IPS-11a (cell line): ENCODE results near the gene CATSPERD.

Experiments
- H3K4me3 ChIP-seq: one replicate; pipeline ENCODE4 v1.5.1; 2013; ENCODE audit warnings: low read depth, low read length, control low read depth

Gene CATSPERD

DNA sequence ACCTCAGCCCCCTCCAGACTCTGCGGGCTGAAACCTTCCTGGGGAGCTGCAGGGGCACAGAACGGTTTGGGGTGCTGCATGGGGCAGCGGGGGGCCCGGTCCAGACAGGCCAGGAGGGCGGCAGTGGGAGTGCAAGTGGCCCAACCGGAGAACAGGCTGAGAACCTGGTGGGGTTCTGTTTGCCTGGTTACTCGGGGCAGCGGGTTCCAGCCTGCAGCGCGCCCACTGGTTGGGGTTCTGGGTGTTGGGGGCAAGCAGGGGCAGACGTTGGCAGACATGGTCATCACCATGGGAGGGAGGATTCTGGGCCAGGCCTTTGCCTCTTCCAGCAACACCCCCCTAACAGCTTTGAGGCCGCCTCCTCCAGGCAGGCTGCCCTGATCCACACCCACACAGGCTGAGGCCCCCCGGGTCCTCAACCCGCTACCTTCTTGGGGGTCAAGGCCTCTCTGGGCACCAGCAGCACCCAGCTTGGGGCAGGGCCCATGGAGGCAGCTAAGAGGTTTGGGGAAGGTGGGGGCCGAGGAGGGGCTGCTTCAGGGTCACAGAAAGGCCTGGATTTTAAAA is 64.2 kb downstream of the CATSPERD start, which contains the start of gene PRR22:
PRR22 (minus strand) TSS at position 166 of the 567 bp plus-strand sequence; CDS start at position 80, 86 bp downstream.
- H3K4me3 ChIP-seq = no peak within 1 kb of the TSS

DNA sequence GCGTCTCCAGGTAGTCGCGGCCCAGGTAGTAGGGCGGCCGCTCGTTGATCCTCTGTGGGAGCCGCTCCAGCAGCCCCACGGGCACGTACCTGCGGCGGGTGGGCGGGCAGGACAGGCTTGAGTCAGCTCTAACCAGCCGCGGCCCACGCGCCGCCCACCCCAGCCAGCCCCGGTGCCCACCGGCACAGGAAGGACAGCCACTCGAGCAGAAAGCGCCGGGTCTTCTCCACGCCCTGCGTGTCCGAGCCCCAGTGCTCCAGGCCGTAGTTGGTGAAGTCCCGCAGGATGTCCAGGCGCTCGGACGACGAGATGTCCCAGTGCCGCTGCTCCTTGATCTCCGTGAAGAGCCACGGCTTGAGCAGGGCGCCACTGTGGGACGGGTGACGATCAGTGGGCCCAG is 65.0 kb downstream of the CATSPERD start:
- H3K4me3 ChIP-seq = no peak overlapping the region

DNA sequence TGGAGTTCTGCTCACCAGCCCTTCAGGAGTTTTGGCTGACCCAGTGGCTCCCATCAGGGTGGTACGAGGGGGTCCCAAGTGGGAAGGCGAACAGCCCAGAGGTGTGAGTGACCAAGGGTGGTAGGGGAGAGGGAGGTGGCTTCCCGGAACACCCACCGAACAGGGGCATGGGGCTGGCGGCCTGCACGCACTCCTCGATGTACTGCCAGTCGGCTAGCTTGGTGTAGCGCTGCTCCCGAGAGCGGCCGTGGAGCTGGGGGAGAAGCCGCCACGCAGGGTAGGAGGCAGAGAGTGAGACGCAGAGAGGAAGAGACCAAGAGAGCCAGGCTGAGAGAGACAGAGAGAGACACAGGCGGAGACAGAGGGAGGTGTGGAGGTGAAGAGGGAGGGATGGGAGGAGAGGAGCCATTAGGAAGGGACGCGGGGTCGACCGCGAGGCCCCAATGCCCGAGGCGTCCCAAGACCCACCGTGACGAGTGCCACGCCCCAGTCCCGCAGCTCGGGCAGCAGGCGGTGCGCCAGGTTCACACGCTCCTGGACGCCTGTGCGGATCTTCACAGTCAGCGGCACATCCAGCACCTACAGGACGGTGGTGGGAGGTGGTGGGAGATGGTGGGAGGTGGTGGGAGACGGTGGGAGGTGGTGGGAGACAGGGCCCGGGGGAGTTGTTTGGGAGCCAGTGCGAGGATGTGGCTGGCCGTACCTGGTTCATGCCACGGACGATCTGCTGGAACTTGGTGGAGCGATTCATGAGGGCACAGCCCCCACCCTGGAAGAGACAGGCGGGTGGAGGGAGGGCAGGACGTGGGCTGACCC is 66.4 kb downstream of the CATSPERD start:
- H3K4me3 ChIP-seq = no peak overlapping the region

DNA sequence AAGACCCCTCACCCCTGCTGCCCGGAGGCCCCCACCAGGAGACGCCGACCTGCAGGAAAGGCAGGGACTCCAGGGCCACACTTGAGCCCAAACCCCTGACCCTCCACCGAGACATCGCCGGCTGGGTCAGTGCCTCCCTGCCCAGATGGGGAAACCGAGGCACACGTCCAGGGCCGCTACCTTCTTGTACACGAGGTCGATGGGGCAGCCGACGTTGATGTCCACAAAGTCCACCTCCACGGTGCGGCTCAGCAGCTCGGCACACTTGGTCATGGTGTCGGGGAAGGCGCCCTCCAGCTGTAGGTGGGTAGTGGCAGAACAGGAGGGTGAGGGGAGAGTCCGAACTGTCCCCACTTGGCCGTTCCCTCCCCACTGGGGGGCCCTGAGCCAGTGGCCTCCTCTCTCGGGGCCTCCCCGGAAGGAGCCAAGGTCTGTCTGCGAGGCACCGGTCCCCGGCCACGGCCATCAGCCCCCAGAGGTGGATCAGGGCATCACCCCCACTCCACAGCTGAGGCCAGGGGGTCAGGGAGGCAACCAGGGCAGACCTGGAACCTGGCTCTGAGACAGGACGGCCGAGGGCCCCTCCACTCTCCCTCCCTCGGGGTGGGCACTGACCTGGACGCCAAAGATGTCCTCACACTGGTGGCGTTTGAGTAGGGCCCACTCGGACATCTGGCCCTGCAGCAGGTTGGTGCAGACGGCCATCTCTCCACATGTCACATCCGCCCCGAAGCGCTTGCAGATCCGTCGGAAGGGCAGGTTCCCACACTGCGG is 67.2 kb downstream of the CATSPERD start:
- H3K4me3 ChIP-seq = no peak overlapping the region

DNA sequence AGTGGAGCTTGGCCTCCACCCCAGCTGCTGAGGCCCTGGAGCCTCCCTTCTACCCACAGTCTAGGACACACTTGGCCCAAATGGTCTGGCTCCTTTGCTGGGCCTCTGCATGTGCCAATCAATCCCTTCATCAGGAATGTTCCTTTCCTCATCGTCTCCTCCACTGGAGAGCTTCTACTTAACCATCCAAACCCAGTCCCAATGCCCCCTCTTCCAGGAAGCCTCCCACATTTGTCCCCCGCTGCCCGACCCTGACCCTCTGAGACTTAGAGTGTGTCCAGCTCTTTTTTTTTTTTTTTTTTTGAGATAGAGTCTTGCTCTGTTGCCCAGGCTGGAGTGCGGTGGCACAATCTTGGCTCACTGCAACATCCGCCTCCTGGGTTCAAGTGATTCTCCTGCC is 68.0 kb downstream of the CATSPERD start:
- no peak overlapping the region for H3K4me3 ChIP-seq

DNA sequence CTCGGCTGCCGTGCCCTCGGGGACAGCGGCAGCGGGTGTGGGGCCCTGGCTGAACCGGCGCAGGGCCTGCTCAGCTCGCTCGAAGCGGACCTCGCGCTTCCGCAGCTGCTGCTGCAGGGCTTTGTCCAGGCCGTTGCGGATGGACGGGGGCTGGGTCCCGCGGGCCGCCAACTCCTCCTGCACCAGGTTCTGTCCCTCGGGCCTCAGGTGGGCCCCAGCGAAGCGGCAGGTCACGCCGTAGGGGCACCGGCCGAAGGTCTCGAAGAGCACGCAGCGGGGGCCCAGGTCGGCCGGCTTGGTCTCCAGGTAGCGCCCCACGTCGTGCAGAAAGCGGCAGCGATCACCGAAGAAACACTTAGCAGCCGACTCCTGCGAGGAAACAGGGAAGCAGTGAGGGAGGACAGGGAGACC is 68.9 kb downstream of the CATSPERD start:
- H3K4me3 ChIP-seq = no peak overlapping the region

DNA sequence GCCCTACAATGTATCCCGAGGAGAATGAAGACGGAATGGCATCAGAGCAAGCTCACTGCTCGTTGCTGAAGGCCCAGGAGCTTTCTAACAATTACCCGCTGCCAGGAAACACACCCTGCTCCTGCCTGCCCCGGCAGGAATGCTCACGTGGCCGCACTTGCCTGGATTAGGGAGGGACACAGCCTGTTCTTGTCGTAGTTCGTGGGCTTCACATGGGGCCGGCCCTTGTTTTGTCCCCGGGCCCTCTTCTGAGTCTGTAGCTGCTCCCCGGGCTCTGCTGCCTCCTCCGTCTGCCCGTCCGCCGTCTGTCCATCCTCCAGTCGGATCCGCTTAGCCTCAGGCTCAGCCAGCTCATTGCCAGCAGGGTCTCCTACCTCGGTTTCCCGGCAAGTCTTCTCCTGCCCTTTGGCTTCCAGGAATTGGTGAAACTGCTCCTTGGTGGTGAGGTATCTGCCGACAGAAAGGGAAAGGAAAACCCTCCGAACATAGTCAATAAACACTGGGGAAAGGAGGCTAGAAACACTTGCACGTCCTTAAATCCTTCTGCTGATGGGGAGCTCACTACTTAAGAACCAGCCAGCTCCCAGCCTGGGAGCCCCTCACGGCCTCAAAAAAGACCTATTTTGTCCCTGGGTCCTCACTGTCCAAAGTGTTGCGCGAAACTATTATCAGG is 69.6 kb downstream of the CATSPERD start:
- H3K4me3 ChIP-seq = peak overlapping the region; percentile 79

DNA sequence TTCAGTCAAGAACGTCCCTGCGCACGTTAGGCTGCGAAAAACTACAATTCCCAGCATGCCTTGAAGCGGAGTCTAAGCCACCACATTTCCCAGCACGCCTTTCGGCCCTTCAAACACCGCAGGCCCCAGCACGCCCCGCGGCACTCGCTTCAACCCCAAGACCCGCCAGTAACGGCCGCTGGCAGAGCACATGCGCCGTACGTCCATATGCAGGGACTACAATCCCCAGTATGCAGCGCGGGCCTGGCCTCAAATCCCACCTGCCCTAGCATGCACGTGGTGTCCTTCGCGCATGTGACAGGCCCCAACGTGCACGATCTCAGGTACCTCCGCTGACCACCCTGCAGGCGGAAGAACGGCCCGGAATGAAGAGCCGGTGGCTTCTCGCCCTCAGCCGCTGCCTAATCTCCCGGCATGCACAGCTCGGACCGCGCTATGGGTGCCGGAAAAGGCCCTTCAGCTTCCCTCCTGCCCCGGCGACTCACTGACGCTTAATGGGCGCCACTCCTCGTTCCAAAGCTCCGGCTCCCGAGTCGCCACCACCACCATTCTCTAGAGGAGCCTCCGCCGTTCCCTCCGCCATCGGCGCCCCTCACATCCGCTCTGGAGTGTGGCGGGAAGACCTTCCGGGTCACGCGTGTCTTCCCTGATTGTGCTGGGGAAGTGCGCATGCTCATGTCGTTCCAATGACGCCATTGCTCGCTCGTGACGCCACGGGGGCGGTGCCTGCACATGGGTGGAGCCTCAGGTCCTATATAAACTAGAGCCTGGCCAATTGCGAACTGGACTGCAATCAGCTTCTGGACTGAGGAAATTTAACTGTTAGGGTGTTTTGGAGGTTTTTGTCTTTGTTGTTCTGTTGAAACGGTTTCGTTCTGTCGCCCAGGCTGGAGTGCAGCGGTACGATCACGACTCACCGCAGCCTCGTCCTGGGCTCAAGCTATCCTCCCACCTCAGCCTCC is 70.4 kb downstream of the CATSPERD start, which contains the start of gene DUS3L:
DUS3L (minus strand) TSS at position 605 of the 962 bp plus-strand sequence; CDS start at position 583, 22 bp downstream.
- peak within 1 kb of the TSS; percentile 79 for H3K4me3 ChIP-seq

DNA sequence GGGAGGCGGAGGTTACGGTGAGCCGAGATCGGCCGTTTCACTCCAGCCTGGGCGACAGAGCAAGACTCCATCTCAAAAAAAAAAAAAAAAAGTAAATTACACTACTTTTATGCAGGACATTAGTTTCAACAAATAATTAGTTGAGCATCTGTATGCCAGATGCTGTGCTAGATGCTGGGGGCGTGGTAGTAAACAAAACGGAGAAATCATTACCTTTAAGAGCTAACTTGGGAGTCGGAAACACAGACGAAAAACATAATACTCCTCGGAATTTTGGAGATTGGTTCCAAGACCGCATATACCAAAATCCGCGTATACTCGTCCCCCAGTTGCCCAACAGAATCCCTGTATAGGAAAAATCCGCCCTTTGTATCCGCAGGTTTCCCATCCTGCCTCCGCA is 71.8 kb downstream of the CATSPERD start:
- no peak overlapping the region for H3K4me3 ChIP-seq

DNA sequence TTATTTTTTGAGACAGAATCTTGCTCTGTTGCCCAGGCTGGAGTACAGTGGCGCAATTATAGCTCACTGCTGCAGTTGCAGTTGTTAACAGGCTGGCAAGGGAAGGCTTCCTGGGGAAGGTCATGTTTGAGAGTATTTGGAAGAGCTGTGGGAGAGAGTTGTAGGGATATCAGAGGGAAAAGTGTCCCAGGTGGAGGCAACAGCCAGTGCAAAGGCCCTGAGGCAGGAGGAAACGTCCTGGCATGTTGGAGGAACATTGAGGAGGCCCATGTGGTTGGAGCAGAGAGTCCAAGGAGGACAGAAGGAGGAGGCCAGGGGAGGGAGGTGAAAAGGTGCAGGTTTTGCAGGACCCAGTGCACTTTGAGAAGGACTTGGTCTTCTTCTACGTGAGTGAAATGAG is 72.8 kb downstream of the CATSPERD start:
- no peak overlapping the region for H3K4me3 ChIP-seq

DNA sequence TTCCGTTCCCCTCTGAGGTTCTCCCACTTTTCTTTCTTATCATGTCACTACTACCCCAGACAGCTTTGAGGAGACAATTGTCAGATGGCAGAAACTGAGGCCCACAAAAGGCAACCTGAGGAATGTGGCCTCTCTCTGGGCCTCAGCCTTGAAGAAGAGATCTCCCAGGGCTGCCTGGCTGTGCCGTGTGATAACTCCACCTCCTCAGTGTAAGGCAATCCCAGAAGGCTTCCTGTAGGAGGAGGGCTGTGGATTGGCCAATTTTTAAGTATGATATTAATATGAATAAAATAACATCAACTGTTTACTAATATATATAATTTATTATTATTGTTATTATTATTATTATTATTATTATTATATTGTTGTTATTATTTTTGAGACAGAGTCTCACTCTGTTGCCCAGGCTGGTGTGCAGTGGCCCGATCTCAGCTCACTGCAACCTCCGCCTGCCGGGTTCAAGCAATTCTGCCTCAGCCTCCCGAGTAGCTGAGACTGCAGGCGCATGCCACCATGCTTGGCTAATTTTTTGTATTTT is 75.0 kb downstream of the CATSPERD start:
- H3K4me3 ChIP-seq = no peak overlapping the region

DNA sequence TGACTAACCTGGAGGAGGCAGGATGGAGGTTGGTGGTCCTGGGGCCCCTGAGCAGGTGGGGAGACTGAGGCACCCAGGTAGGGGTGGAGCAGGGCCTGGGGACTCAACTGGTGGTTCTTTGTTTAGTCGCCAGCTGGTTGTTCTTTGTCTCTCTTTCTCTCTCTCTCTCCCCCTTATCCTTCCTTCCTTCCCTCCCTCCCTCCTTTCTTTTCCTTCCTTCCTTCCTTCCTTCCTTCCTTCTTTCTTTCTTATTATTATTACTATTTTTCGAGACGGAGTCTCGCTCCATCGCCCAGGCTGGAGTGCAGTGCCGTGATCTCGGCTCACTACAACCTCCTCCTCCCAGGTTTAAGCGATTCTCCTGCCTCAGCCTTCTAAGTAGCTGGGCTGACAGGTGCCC is 77.8 kb downstream of the CATSPERD start:
- H3K4me3 ChIP-seq = no peak overlapping the region

DNA sequence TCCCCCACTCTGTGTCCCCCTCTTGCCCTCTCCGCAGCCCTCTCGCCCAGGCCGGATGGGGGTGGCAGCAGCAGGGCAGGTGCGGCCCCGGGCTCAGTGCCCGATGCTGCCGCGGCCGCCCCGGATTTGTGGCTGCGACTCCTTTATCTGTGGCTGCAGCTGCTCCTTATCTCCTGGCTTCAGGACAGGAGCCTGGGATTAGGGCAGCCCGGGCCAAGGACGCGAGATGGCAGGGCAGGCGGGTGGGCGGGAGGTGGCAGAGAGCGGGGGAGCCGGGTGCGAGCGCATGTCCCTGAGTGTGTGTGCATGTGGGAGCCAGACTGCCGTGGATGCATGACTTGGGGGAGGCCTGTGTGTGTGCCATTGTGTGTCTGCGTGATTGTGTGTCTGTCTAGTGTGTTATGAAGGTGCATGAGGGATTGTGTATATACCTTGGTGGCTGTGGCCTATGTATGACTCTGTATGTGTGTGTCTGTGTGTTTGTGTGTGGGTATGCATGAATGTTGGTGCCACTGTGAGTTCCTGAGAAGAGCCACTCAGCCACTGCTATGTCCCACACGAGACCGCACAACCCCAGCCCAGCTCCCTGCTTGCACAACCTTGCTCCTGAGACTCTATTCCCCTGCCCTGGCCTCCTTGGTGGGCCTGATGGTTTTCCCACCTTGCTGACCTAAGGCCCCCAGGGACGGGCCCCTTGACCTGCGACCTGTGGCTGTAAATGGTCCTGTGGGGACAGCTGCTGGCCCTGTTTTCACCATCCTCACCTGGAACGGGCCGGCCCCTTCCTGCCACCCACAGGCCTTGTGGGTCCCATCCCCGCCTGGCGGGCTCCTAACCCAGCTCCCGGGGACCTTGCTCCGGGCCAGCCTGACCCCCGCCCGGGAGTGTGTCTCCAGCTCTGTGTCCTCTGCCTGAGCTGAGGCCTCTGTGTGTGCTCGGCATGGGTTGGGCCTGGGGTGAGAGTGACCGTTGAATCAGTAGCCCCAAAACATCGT is 79.1 kb downstream of the CATSPERD start:
- no peak overlapping the region for H3K4me3 ChIP-seq

DNA sequence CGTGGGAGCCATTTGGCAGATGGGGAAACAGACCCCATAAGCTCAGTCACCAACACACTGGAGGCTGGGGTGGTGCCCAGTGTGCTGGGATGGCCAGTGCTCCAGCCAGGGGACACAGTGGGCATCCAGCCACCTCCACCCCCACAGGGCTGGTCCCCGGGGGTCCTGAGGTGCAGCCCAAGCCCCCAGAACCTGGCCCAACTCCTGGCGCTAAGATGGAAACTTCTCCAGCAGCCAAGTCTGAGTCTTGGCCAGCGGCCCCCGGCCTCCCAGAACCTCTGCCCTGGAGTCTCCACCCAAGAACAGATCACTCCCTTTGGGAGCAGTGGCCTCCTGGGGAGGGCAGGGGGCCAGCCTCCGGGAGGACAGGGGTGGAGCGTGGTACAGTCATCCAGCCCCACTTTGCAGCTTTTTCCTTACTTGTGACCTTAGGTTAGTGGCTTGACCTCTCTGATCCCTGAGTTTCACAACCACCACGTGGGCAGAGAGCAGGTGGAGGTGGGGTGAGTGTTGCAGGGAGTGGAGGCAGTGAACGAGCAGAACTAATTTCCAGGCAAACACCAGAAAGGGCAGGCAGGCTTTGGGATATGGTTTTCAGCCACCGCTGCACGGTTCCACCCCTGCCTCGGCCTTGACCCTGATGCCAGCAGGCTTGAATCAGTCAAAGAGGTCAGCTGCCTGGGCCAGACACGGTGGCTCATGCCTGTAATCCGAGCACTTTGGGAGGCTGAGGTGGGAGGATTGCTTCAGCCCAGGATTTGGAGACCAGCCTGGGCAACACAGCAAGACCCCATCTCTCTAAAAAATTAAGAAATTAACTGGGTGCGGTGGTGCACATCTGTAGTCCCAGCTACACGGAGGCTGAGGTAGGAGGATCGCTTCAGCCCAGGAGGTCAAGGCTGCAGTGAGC is 80.2 kb downstream of the CATSPERD start:
- H3K4me3 ChIP-seq = no peak overlapping the region

DNA sequence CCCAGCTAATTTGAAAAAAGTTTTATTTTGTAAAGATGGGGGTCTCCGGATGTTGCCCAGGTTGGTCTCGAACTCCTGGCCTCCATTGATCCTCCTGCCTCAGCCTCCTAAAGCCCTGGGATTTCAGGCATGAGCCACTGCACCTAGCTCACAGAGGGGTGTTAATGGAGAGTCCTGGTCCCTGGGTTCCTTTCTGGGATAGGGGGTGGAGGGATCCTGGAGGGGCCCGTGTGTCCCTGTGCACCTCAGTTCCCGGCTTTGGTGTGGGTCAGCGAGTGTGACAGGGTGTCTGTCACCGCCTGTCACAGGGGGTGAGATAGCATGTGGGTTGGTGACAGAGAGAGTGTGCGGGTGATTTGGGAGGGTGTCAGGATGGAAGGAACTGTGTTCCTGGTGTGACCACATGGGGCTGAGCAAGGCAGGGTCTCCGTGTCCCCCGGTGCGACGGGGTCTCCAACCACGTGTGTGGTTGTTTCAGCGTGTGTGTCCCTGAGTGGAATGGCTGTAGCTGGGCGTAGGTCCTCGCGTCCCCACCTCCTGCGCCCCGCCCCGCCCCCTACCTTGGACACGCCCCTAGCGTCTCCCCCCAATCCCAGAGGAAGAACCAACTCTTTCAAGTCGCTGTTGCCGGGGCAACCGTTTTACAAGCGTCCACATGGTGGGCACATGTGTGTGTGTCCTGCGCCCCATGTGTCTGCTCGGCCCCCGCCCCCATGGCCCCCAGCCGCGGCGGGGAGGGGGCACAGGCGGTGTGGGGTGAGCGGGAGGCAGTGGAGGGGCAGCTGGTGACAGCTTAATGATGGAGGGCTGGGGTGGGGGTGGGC is 81.6 kb downstream of the CATSPERD start:
- no peak overlapping the region for H3K4me3 ChIP-seq

DNA sequence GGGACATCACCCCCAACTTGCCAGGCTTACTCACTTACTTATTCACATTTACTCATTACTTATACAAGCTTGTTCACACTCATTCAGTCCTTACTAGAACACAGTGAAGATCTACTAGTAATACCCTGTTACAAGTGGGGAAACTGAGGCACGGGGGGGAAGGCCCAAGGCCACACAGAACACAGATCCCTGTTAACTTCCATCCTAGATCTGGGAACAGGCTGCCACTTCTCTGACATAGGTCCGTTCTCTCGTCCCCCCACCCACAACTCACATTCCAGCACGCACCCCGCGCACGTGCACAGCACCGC is 83.0 kb downstream of the CATSPERD start:
- peak overlapping the region; percentile 21 for H3K4me3 ChIP-seq
